ENCODE measurements around the gene FKBP8.

DNA sequence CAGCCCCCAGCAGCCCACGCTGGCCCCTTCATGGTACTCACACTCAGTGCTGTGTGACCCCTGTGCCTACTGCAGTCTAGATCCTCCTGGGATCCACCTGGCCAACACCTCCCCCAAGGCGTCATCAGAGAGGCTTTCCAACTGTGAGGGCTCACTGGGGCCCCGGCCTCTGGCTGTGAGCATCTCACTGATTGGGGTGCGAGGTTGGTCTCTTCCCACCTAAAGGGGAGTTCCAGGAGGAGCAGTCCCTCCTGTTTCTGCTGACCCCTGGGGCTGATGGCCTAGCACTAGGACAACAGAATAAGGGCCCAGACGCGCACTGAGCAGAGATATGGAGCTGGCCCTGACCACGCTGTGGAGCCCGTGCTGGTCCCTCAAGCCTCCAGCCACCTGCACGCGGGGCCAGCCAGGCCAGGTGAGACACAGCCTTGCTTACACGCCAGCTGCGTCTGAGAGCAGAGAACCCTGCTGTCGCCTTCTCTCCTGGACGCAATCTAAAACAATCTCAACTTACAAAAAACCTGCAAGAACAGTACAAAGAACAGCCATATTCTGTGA is 53.7 kb downstream of the FKBP8 start:
- TF ChIP-seq, protein P1, sequence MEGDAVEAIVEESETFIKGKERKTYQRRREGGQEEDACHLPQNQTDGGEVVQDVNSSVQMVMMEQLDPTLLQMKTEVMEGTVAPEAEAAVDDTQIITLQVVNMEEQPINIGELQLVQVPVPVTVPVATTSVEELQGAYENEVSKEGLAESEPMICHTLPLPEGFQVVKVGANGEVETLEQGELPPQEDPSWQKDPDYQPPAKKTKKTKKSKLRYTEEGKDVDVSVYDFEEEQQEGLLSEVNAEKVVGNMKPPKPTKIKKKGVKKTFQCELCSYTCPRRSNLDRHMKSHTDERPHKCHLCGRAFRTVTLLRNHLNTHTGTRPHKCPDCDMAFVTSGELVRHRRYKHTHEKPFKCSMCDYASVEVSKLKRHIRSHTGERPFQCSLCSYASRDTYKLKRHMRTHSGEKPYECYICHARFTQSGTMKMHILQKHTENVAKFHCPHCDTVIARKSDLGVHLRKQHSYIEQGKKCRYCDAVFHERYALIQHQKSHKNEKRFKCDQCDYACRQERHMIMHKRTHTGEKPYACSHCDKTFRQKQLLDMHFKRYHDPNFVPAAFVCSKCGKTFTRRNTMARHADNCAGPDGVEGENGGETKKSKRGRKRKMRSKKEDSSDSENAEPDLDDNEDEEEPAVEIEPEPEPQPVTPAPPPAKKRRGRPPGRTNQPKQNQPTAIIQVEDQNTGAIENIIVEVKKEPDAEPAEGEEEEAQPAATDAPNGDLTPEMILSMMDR (IDR thresholded peaks at IDR 0.05; ENCODE audit: low read depth, low read length) = no peak
- no peak for TF ChIP-seq EZH2phosphoT487 (IDR thresholded peaks at IDR 0.05; ENCODE audit: low read depth)
